NCI-H187 (cell line): Measurements from ENCODE around the gene MYLK4.

Experiments
- DNase-seq, 2 experiments: peaks; one replicate each; lab custom pipeline; 2025; lab: John Stamatoyannopoulos, UW

MYLK4 gene

GRCh38 chr6:2733324-2733723 lies 17.4 kb downstream of the MYLK4 start:
- DNase-seq = no peak

DNA sequence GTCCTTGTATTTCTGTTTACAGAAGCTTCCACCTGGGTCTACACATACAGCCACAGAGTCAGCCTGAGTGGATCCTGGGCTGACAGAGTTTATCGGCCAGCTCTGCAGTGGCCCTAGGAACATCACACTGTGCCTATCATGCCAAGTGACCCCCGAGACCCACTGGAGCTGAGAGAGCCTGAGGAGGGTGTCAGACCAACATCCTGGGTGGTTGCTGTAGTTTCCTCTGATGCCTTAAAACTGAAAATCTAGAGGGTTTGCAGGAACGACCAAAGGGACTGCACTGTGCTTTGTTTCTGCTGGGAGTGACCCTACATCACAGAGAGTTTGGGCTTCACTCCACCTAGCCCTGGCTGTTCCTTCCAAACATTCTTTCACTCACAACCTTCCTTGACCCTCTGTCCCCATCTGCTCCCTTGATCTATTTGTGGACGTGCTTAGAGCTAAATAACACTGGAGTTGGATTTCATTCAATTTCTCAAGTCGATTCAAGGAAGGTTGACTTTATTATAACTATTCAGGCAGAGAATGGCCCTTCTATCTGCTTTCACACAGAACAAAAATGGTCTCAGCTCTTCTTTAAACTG lies 18.1 kb downstream of the MYLK4 start:
- DNase-seq = peak in 1 of 2 experiments; percentile 9

- DNase-seq = no peak
Measured at GRCh38 chr6:2731281-2731909, 19.3 kb downstream of the MYLK4 start.

- DNase-seq = no peak
Measured at GRCh38 chr6:2730353-2731107, 20.2 kb downstream of the MYLK4 start.

DNA sequence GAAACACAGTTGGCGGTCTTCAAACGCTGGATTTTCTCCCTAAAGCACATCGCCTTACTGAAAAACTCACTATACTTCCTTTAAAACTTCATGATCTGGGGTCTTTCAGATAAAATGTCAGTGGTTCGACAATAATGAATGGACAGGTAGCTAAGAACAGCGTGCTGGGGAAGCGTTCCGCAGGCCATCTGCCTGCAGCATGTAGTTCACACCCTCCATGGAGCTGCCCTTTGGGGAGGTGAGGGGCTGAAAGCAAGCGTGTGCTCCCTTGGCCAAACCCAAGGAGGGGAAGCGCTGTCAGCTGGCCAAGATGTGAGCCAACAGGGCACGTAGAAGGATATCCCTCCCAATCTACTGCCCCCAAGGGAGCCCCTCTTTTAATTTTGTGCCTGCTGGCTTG lies 20.8 kb downstream of the MYLK4 start:
- DNase-seq = no peak

DNA sequence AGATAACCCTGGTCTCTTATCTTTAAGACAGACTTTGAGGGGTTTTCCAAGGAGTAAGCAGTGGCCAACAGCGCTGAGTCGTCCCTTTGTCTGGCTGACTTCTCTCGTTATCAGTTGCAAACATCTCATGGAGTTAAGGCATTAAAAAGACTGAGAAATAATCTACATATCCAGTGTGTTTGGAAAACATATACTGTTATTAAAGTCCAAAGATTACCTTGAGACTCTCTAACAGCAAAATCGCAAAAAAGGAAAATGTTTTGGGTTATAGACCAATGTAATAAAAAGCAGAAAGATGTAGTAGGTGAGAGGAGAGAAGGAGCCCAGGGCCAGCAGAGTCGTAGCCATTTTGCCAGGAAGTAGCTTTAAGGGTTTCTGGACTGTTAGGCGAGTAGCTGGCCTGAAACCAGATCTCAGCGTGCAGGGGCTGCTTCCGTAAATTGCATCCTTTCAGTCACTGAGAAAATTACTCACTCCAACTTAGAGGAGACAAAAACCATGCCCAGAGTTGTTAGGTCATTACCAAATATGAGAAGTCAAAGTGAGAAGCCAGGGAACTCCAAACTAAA lies 24.6 kb downstream of the MYLK4 start:
- DNase-seq = no peak

DNA sequence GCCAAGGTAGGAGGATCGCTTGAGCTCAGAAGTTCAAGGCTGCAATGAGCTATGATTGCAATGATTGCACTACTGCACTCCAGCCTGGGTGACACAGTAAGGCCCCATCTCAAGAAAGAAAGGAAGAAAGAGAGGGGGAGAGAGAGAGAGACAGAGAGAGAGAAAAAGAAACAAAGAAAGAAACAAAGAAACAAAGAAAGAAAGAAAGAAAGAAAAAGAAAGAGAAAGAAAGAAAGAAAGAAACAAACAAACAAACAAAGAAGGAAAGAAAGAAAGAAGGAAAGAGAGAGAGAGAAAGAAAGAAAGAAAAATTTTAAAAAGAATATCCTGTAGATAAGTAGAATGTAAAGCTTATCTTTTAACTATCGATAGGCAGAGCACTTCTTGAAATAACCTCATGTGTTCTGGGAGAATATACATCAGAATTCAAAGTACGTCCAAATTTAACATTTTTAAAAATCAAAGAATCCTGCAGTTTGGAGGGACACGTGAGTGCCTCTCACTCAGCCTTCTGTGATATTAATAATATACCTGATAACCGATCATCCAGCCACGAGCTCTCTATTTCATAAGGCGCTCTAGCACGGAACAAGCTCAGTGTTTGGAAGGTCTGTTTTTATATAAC lies 25.2 kb downstream of the MYLK4 start:
- DNase-seq = no peak

DNA sequence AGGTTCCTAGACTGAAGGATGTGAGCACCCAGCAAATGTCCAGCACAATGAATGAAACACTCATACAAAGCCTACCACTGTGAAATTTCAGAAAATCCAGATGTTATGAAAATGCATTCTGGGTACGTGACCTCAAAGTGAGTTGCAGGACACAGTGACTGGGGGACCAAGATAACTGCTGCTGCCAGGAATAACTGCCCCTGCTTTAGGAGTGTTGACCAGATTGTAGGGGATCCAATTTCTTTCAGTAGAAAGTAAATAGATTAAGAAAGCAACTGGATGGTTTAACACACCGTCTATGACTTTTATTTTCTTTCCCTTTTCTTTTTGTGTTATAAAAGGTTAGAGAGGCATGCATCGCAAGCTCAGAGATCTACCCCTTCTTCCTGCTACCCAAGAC lies 29.5 kb downstream of the MYLK4 start:
- DNase-seq = no peak

- DNase-seq = no peak
Measured at GRCh38 chr6:2719093-2719455, 31.6 kb downstream of the MYLK4 start.

GRCh38 chr6:2718334-2719092 lies 32.2 kb downstream of the MYLK4 start:
- DNase-seq = no peak

GRCh38 chr6:2716936-2717700 lies 33.6 kb downstream of the MYLK4 start:
- no peak for DNase-seq

- DNase-seq = no peak
Measured at GRCh38 chr6:2715737-2716136, 35.0 kb downstream of the MYLK4 start.

DNA sequence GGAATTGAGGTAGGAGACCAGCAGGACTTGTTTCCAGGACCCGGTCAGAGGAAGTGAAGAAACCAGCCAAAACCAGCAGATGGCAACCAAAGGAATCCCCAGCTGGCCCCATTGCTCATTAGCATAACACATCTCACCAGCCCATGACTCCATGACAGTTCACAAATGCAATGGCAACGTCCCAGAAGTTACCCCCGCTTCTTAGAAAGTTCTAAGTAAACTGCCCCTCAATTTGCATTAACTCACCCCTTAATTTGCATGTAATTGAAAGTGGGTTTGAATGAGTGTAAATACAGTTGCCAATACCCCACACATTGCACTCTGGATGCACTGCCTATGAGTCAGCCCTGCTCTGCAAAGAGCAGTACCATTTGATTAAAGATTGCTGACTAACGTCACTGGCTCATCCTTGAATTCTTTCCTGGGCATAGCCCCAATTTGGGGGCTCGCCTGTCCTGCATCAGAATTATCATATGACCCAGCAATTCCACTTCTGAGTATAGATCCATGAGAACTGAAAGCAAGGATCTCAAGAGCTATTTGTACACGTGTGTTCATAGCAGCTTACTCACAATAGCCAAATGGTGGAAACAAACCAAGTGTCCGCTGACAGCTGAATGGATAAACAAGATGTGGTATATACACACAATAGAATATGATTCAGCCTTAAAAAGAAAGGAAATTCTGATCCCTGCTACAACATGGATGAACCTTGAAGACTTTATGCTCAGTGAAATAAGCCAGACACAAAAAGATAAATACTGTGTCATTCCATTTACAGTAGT lies 36.4 kb downstream of the MYLK4 start:
- DNase-seq = no peak

DNA sequence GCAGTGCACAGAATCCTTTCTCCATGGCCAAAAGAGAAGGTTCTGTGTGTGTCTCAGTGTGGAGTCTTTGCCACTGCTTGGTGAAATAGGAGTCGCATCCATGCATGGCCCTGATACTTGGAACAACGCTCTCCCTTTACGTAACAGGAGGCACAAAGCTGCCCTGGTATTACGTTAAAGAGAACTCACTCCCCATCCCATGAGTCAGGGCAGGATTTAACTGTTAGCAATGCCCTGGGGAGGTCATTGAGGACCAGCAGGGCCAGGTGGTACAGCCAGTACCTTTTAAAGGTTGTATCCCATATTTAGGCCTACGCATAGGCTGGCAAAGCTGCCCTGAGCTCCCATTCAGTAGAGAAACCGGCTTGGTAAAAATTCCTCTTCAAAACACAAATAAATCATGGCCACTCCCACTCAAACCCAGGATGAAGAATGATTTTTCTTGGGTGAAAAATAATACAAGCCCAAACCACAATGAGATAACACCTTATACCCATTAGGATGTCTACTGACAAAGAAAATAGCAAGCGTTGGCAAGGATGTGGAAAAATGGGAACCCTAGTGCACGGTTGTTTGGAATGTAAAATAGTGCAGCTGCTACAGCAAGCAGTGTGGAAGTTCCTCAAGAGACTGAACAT lies 37.1 kb downstream of the MYLK4 start:
- DNase-seq = no peak

DNA sequence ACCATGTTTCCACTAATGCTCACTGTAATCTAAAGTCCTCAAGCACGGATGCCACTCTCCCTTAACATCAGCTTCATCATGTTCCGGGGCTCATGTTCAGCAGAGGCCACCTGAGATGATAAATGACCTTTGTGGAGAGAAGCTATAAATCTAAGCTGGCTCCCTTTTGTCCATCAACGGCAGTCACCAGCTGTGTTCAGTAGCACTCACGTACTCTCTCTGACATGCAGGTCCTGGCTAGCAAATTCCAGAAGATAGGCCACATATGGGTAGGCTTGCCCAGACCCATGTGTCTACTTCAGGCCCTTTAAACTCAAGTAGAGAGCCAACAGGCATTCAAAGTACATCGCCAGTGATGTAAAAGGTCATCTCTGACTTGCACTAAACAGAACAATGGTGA lies 38.6 kb downstream of the MYLK4 start:
- DNase-seq = no peak

DNA sequence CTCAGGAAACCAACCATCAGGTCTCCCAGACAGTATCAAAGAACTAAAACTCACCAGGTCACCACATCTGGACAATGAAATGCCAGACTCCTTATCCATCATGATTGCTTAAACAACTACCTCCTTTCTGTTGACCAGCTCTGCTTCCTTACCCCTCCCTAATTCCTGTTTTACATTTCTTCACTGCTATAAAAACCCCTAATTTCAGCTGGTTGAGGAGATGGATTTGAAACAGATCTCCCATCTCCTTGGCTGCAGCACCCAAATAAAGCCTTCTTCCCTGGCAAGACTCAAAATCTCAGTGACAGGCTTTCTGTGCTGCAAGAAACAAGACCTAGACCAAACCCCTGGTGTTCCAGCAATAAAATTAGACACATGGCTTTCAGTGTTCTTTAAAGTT lies 40.3 kb downstream of the MYLK4 start:
- DNase-seq = no peak

GRCh38 chr6:2708456-2708855 lies 42.3 kb downstream of the MYLK4 start:
- DNase-seq = no peak

DNA sequence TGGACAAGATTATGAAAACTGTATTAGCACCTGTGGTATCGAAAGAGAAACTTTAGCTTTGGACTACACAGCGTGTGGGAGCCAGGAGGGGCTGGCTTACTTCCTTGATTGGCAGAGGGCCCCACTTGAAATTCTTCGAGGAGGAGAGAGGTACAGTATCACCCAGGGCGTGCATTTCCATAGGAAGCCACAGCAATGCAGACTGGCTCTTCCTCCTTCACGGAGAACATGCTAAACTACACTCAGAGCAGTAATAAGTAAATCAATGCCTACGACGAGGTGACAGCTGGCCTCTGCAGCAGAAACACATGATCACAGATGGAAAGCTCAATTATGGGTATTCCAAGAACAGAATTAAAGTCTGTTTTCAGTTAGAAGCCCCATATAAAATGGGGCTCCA lies 44.2 kb downstream of the MYLK4 start:
- no peak for DNase-seq

DNA sequence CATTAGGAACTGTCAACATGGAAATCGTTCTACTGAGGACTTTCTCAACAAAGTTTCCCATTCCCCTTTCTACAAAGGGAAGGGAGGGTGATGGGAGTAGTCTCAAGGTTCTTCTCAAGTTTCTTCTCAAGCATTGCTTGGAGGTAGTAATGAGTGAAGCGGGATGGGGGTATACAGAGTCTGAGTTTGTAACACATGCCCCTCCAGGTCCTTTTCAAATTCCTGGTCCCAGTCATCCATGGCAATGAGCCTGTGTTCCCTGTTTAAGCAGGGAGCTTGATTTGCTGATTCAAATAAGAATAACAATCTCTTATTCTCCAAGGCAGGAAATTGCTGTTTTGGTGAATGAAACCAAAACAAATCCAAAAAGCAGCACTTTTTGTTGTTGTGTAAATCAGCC lies 45.5 kb downstream of the MYLK4 start:
- DNase-seq = no peak

DNA sequence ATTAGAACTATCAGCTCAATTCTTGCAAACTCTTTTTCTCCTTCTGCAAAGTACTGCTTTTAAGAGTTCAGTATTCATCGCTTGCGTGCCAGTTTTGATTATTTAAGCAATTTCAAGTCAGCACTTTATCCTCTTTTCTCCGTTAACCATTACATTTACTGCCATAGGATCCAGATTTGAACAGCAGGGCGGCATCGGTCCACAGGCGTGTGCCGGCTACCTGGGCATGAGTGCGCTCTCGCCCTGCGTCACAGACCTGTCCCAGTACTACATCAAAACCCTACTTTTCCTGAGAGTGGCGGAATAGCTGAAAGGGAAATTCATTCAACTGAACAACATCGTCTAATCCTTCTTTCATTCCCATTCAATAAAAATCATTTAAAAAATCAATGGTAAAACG lies 53.4 kb downstream of the MYLK4 start:
- DNase-seq = no peak
